BLaER1 (cell line): ENCODE measurements around the gene TMEM223.
"Not testable (repeated sequence)": the region's sequence is repeated elsewhere in the genome, so short reads cannot be mapped to it uniquely, and the experiment has no call there.

Experiments used
- H3K27ac ChIP-seq: shearing (Covaris generic); formaldehyde crosslinking; 2 replicates; pipeline ENCODE4 v1.8.1; 2022
- H3K27me3 ChIP-seq: shearing (Covaris generic); formaldehyde crosslinking; 2 replicates; pipeline ENCODE4 v1.8.1; 2022
- H3K36me3 ChIP-seq: shearing (Covaris generic); formaldehyde crosslinking; 2 replicates; pipeline ENCODE4 v1.8.1; 2022
- H3K4me1 ChIP-seq: shearing (Covaris generic); formaldehyde crosslinking; 2 replicates; pipeline ENCODE4 v1.8.1; 2022
- H3K4me2 ChIP-seq: shearing (Covaris generic); formaldehyde crosslinking; 2 replicates; pipeline ENCODE4 v1.8.1; 2022
- H3K4me3 ChIP-seq: shearing (Covaris generic); formaldehyde crosslinking; 2 replicates; pipeline ENCODE4 v1.8.1; 2022
- H3K9ac ChIP-seq: shearing (Covaris generic); formaldehyde crosslinking; 2 replicates; pipeline ENCODE4 v1.8.1; 2022
- H3K9me3 ChIP-seq: shearing (Covaris generic); formaldehyde crosslinking; 2 replicates; pipeline ENCODE4 v1.8.1; 2022
- H4K20me1 ChIP-seq: shearing (Covaris generic); formaldehyde crosslinking; 2 replicates; pipeline ENCODE4 v1.8.1; 2022
- Cebpa-rat ChIP-seq: shearing (Covaris generic); IDR thresholded peaks from 2 replicates; pipeline ENCODE4 v1.8.1; 2022

TMEM223 gene, protein sequence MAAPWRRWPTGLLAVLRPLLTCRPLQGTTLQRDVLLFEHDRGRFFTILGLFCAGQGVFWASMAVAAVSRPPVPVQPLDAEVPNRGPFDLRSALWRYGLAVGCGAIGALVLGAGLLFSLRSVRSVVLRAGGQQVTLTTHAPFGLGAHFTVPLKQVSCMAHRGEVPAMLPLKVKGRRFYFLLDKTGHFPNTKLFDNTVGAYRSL

DNA sequence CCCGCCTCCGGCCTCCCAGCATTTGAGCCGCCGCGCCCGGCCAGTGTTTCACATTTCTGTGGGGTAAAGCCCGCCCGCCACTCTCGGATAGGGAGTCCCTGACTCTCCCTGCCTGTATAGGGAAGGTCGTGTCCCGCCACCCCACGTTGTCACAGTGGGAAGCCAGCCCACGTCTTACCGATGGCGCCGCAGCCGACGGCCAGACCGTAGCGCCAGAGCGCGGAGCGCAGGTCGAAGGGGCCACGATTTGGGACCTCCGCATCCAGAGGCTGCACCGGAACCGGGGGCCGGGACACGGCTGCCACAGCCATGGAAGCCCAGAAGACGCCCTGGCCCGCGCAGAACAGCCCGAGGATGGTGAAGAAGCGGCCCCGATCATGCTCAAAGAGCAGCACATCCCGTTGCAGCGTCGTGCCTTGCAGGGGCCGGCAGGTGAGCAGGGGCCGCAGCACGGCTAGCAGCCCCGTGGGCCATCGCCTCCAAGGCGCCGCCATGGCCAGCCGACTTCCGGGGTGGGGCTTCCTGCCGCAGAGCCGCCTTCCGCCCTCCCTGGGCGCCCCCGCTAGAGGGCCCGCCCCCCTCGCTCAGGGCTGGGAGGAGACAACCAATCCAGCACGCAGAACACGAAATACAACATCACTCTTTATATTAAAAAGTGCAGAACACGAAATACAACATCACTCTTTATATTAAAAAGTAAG lies at the start of gene TMEM223:
TMEM223 (minus strand) TSS at position 506 of the 701 bp plus-strand sequence; CDS start at position 494, 12 bp downstream.
- peak within 1 kb of the TSS; percentile 96 for H3K9ac ChIP-seq
- TF ChIP-seq Cebpa-rat = no peak
- peak within 1 kb of the TSS; percentile 91 for H3K27ac ChIP-seq
- H3K4me2 ChIP-seq = peak within 1 kb of the TSS; percentile 82
- no peaks in the 10 kb centered on the region for H3K9me3 ChIP-seq
- peaks cover 30% of the 10 kb centered on the region for H4K20me1 ChIP-seq
- no peaks in the 10 kb centered on the region for H3K27me3 ChIP-seq
- peaks cover 43% of the 10 kb centered on the region for H3K4me1 ChIP-seq
- peaks cover 68% of the 10 kb centered on the region for H3K36me3 ChIP-seq
- peak within 1 kb of the TSS; percentile 98 for H3K4me3 ChIP-seq

DNA sequence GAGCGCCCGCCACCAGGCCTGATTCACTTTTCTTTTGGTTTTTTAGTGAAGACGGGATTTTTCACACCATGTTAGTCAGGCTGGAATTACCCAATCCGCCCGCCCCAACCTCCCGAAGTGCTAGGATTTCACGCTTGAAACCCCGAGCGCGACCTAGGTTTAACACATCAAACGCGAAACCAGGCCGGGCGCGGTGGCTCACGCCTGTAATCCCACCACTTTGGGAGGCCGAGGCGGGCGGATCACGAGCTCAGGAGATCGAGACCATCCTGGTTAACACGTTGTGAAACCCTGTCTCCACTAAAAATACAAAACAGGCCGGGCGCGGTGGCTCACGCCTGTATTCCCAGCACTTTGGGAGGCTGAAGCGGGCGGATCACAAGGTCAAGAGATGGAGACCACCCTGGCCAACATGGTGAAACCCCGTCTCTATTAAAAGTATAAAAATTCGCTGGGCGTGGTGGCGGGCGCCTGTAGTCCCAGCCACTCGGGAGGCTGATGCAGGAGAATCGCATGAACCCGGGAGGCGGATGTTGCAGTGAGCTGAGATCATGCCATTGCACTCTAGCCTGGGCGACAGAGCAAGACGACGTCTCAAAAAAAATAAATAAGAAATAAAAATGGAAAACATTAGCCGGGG lies 49.0 kb upstream of the TMEM223 start:
- peaks cover 33% of the 10 kb centered on the region for H3K4me1 ChIP-seq
- not testable (repeated sequence) for H3K9me3 ChIP-seq, H3K27me3 ChIP-seq
- H3K4me3 ChIP-seq = peak overlapping the region; percentile 92
- H3K9ac ChIP-seq = peak overlapping the region; percentile 94
- peaks cover 14% of the 10 kb centered on the region for H4K20me1 ChIP-seq
- peaks cover 22% of the 10 kb centered on the region for H3K36me3 ChIP-seq
- H3K27ac ChIP-seq = peak overlapping the region; percentile 92
- H3K4me2 ChIP-seq = peak overlapping the region; percentile 81

DNA sequence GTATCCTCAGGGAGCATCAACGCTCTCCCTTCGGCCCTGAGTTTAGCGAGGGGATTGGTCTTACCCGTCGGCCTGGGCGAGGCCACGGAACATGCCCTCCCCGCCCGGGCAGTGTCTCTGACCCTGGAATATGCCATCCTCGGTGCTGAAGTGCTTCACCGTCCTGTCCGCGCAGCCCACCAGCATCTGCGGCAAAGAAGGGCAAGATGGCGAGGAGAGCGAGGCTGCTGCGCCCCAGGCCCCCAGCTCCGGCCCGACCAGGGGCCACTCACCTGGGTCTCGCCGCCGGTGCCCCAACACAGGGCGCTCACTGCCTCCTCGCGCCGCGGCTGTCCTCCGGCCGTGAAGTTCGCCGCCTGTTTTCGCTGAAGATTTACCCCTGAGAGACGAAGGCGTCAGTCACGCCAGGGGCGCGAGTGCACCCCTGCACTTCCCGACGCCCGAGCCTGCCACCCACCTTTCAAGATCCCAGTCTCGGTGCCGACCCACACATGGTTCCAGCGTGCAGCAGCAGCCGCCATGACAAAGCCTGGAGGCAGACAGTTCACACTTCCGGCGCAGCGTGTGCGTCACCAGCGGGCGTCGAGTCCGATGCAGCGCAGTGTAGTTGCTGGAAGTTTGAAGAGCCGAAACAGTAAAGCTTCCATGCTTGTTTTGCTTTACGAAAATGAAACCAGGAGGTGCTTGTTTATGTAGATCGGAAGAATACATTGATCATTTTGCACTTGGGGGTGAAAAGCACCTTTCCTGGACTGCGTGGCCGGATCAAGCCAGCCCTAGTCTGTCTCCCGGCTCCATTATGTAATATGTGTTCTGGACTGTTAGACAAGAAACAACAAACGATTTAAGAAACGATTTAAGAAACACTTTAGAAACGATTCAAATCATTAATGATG lies 47.5 kb upstream of the TMEM223 start, which contains the start of gene WDR74:
WDR74 (minus strand) TSS at position 541 of the 896 bp plus-strand sequence; CDS start at position 521, 20 bp downstream.
- TF ChIP-seq Cebpa-rat = no peak
- Histone ChIP-seq H3K27ac (peak within 1 kb of the TSS; percentile 92), H3K9me3 (no peaks in the 10 kb centered on the region), H3K4me1 (peaks cover 33% of the 10 kb centered on the region), H3K27me3 (no peaks in the 10 kb centered on the region), H3K36me3 (peaks cover 38% of the 10 kb centered on the region), H3K4me2 (peak within 1 kb of the TSS; percentile 81), H3K9ac (peak within 1 kb of the TSS; percentile 94), H3K4me3 (peak within 1 kb of the TSS; percentile 92), H4K20me1 (peaks cover 29% of the 10 kb centered on the region)

DNA sequence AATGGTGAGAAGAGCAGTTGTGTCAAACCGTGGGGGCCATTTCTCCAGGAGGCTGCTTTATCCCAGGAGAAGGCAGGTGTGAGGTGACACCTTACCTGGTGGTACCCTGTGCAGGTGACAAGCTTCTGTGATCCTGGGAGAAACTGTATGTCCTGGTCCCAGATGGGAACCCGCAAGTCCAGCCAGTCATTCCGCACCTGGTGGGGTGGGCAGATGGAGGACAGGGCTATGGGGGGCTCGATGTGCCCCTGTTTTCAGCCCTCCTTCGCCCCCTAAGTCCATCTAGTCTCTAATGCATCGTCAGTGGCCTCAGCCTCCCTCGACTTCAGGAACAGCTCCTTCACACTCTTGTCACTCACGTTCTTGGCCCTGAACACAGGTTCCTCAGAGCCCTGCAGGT lies 43.5 kb upstream of the TMEM223 start:
- Histone ChIP-seq H3K4me2 (no peak overlapping the region), H3K4me1 (peaks cover 38% of the 10 kb centered on the region), H3K9ac (peak overlapping the region; percentile 32), H3K36me3 (peaks cover 52% of the 10 kb centered on the region), H3K27me3 (no peaks in the 10 kb centered on the region), H3K4me3 (no peak overlapping the region), H3K27ac (no peak overlapping the region), H3K9me3 (no peaks in the 10 kb centered on the region), H4K20me1 (peaks cover 51% of the 10 kb centered on the region)
- TF ChIP-seq Cebpa-rat = no peak

DNA sequence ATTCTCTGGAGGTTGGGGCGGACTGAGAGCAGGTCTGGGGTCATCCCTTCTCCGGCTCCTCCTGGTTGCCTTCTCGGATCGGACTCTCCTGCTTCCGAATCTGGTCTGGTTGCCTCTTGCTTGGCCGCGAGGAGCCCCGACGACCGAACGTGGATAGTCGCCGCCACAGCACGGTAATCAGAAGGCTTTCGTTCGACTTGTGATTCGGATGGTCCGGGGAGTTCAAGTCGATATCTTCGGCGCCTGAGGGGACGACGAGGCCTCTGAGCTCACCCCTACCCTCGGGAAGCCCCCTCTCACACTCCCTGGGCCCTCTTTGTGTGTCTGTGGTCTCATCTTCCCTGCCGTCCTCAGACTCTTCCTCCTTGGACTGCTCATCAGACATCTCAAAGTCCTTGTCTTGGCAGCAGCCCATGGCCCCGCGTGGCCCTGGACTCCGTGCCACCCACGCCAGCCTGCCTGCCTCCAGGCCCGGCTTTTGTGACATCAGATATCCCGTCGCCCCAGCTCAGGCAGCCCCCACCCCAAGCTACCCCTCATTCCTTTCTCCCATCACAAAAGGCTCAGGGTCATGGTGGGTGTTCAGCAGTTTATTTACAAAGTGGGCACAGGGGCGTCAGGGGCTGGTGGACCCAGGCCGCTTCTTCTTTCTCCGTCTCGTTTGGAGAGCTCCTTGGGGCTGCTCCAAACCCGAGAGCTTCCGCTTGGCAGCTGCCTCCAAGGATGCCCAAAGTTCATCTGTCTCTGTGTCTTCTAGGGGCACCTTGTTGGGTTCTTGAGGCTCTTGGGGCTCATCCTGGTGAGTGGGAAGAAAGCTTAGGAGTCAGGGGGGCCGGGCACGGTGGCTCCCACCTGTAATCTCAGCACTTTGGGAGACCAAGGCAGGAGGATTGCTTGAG lies 40.8 kb upstream of the TMEM223 start, which contains the start of gene TEX54:
TEX54 (minus strand) TSS at position 506 of the 899 bp plus-strand sequence.
- Histone ChIP-seq H4K20me1 (peaks cover 65% of the 10 kb centered on the region), H3K27me3 (no peaks in the 10 kb centered on the region), H3K4me3 (peak within 1 kb of the TSS; percentile 77), H3K4me2 (peak within 1 kb of the TSS; percentile 94), H3K27ac (peak within 1 kb of the TSS; percentile 88), H3K9me3 (no peaks in the 10 kb centered on the region), H3K9ac (peak within 1 kb of the TSS; percentile 91), H3K36me3 (peaks cover 65% of the 10 kb centered on the region), H3K4me1 (peaks cover 39% of the 10 kb centered on the region)
- TF ChIP-seq Cebpa-rat = no peak

DNA sequence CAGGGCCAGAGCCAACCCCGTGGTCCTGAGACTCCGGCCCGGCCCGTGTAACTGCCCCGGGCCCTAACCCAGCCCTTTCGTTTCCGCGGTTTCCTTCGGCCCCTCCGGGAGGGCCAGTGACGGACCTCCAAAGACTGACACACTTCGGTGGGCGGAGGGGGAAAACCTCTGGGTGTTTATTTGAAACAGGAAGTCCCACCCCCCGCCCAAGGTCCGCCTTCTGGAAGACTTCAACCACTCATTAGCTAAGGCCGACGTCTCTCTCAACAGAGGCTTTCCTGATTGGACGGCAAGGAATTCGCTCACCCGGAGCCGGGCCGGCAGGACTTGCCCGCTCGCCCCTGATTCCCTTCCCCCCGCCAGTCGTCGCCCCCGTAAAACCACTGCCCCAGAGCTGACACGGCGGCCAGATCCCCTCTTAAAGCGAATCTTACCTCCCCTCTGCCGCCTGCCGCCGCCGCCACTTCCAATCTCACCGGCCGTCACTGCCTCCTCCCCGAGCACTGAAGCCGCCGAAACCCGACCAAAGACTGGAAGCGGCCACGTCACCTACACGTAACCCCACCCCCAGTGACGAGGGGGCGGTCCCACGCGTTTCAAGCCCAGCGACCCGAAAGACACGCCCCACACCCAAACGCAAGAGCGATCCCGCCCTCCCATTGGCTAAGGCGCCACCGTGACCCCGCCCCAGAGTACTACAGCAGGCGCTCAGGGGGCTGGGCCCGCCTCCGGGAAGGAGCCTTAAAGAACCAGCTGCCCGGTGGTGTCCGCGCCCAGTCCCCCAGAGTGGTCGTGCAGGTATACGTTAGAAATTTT lies 39.9 kb upstream of the TMEM223 start, which contains the start of gene STX5:
STX5 (minus strand) TSS at position 532 of the 816 bp plus-strand sequence. CDS start 808 bp downstream, outside the sequence.
- Histone ChIP-seq H3K36me3 (peaks cover 65% of the 10 kb centered on the region), H3K27me3 (no peaks in the 10 kb centered on the region), H3K4me1 (peaks cover 34% of the 10 kb centered on the region), H3K4me3 (peak within 1 kb of the TSS; percentile 77), H4K20me1 (peaks cover 60% of the 10 kb centered on the region), H3K9me3 (no peaks in the 10 kb centered on the region), H3K9ac (peak within 1 kb of the TSS; percentile 91), H3K4me2 (peak within 1 kb of the TSS; percentile 94), H3K27ac (peak within 1 kb of the TSS; percentile 88)
- TF ChIP-seq Cebpa-rat = no peak

DNA sequence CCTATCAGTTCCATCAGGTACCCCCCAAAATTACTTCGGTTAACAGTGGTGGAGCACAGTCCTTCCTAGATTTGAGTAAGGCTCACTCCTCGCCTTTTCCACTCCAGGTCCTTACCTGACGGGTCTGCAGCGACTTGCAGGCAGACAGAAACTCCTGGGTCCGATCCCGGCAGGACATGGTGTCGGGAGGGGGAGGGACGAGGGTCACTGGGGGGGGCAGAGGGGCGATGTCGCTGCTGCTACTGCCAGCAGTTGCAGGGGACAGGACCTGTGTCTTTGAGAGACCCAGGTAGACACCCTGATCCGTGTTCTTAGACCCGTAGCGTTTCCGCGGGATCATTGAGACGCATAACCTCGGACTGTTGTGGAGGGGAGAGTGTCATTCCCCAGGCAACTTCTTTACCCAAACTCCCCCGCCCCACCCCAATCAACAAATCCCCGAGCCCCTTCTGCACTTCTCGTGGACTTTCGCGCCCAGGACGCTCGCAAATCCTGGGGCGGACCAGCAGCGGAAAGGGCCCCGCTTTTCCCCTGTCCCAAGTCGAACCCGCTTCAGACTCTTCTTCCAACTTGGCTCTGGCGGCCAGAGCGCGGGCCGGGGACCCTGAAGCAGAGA lies 39.2 kb upstream of the TMEM223 start:
- peaks cover 65% of the 10 kb centered on the region for H3K36me3 ChIP-seq
- H3K27me3 ChIP-seq = no peaks in the 10 kb centered on the region
- H3K27ac ChIP-seq = peak overlapping the region; percentile 88
- H3K9me3 ChIP-seq = no peaks in the 10 kb centered on the region
- peak overlapping the region; percentile 91 for H3K9ac ChIP-seq
- H3K4me1 ChIP-seq = peaks cover 34% of the 10 kb centered on the region
- peaks cover 55% of the 10 kb centered on the region for H4K20me1 ChIP-seq
- TF ChIP-seq Cebpa-rat = no peak
- peak overlapping the region; percentile 92 for H3K4me2 ChIP-seq
- H3K4me3 ChIP-seq = peak overlapping the region; percentile 77

DNA sequence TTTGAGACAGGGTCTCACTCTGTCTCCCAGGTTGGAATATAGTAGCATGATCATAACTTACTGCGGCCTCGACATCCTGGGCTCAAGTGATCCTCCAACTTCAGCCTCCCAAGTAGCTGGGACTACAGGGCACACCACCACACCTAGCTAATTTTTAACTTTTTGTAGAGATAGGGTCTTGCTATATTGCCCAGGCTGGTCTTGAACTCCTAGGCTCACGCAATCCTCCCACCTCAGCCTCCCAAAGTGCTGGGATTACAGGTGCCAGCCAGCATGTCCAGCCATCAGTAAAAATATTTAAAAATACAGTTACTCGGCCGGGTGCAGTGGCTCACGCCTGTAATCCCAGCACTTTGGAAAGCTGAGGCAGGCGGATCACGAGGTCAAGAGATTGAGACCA lies 36.3 kb upstream of the TMEM223 start:
- not testable (repeated sequence) for H3K9ac ChIP-seq, H3K27me3 ChIP-seq, H3K4me2 ChIP-seq, H3K9me3 ChIP-seq, H3K27ac ChIP-seq, H3K4me3 ChIP-seq
- Histone ChIP-seq H3K36me3 (peaks cover 66% of the 10 kb centered on the region), H3K4me1 (peaks cover 26% of the 10 kb centered on the region), H4K20me1 (peaks cover 31% of the 10 kb centered on the region)
